ENCODE results near the gene FBH1.

DNA sequence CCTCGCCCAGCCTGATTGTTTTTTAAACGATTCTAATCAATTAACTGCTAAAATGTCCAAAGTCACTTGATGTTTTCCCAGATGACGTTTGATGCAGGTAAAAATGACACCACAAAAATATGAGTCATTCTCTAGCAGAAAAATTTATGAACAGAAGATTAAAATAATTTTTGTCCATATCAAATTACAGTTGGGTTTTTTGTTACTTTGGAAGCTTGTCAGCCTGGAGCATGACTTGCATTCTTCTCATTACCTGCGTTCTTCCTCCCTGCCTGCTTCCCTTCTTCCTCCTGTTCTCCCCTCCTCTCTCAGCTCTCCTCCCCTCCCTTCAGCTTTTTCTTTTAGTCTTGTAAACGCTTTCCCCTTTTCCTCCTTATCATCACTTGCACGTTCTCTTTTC, 68.6 kb downstream of the FBH1 start:
- TF ChIP-seq, protein P1, sequence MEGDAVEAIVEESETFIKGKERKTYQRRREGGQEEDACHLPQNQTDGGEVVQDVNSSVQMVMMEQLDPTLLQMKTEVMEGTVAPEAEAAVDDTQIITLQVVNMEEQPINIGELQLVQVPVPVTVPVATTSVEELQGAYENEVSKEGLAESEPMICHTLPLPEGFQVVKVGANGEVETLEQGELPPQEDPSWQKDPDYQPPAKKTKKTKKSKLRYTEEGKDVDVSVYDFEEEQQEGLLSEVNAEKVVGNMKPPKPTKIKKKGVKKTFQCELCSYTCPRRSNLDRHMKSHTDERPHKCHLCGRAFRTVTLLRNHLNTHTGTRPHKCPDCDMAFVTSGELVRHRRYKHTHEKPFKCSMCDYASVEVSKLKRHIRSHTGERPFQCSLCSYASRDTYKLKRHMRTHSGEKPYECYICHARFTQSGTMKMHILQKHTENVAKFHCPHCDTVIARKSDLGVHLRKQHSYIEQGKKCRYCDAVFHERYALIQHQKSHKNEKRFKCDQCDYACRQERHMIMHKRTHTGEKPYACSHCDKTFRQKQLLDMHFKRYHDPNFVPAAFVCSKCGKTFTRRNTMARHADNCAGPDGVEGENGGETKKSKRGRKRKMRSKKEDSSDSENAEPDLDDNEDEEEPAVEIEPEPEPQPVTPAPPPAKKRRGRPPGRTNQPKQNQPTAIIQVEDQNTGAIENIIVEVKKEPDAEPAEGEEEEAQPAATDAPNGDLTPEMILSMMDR (conservative IDR thresholded peaks at IDR 0.05; ENCODE audit: low read depth in 2 of 2), result no peak
- TF ChIP-seq POLR2AphosphoS5 (IDR thresholded peaks at IDR 0.05; ENCODE audit: low read depth) (no peak), EZH2 (IDR thresholded peaks at IDR 0.05; ENCODE audit: low read depth, unreplicated experiment) (no peak), EZH2phosphoT487 (IDR thresholded peaks at IDR 0.05; ENCODE audit: unreplicated experiment) (no peak), ZNF331 (CRISPR knock-in tag; IDR thresholded peaks at IDR 0.05; ENCODE audit: low read depth) (no peak), ZNF114 (CRISPR knock-in tag; IDR thresholded peaks at IDR 0.05) (no peak), CREB1 (CRISPR knock-in tag; IDR thresholded peaks at IDR 0.05; ENCODE audit: low read depth) (no peak), NANOG (IDR thresholded peaks at IDR 0.05; ENCODE audit: borderline replicate concordance) (no peak), JUNB (IDR thresholded peaks at IDR 0.05; ENCODE audit: unreplicated experiment) (no peak), STAT1 (IDR thresholded peaks at IDR 0.05; ENCODE audit: unreplicated experiment) (no peak)
- TF ChIP-seq, protein P2, sequence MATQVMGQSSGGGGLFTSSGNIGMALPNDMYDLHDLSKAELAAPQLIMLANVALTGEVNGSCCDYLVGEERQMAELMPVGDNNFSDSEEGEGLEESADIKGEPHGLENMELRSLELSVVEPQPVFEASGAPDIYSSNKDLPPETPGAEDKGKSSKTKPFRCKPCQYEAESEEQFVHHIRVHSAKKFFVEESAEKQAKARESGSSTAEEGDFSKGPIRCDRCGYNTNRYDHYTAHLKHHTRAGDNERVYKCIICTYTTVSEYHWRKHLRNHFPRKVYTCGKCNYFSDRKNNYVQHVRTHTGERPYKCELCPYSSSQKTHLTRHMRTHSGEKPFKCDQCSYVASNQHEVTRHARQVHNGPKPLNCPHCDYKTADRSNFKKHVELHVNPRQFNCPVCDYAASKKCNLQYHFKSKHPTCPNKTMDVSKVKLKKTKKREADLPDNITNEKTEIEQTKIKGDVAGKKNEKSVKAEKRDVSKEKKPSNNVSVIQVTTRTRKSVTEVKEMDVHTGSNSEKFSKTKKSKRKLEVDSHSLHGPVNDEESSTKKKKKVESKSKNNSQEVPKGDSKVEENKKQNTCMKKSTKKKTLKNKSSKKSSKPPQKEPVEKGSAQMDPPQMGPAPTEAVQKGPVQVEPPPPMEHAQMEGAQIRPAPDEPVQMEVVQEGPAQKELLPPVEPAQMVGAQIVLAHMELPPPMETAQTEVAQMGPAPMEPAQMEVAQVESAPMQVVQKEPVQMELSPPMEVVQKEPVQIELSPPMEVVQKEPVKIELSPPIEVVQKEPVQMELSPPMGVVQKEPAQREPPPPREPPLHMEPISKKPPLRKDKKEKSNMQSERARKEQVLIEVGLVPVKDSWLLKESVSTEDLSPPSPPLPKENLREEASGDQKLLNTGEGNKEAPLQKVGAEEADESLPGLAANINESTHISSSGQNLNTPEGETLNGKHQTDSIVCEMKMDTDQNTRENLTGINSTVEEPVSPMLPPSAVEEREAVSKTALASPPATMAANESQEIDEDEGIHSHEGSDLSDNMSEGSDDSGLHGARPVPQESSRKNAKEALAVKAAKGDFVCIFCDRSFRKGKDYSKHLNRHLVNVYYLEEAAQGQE (IDR thresholded peaks at IDR 0.05; ENCODE audit: unreplicated experiment), result no peak
- TF ChIP-seq, protein P3, sequence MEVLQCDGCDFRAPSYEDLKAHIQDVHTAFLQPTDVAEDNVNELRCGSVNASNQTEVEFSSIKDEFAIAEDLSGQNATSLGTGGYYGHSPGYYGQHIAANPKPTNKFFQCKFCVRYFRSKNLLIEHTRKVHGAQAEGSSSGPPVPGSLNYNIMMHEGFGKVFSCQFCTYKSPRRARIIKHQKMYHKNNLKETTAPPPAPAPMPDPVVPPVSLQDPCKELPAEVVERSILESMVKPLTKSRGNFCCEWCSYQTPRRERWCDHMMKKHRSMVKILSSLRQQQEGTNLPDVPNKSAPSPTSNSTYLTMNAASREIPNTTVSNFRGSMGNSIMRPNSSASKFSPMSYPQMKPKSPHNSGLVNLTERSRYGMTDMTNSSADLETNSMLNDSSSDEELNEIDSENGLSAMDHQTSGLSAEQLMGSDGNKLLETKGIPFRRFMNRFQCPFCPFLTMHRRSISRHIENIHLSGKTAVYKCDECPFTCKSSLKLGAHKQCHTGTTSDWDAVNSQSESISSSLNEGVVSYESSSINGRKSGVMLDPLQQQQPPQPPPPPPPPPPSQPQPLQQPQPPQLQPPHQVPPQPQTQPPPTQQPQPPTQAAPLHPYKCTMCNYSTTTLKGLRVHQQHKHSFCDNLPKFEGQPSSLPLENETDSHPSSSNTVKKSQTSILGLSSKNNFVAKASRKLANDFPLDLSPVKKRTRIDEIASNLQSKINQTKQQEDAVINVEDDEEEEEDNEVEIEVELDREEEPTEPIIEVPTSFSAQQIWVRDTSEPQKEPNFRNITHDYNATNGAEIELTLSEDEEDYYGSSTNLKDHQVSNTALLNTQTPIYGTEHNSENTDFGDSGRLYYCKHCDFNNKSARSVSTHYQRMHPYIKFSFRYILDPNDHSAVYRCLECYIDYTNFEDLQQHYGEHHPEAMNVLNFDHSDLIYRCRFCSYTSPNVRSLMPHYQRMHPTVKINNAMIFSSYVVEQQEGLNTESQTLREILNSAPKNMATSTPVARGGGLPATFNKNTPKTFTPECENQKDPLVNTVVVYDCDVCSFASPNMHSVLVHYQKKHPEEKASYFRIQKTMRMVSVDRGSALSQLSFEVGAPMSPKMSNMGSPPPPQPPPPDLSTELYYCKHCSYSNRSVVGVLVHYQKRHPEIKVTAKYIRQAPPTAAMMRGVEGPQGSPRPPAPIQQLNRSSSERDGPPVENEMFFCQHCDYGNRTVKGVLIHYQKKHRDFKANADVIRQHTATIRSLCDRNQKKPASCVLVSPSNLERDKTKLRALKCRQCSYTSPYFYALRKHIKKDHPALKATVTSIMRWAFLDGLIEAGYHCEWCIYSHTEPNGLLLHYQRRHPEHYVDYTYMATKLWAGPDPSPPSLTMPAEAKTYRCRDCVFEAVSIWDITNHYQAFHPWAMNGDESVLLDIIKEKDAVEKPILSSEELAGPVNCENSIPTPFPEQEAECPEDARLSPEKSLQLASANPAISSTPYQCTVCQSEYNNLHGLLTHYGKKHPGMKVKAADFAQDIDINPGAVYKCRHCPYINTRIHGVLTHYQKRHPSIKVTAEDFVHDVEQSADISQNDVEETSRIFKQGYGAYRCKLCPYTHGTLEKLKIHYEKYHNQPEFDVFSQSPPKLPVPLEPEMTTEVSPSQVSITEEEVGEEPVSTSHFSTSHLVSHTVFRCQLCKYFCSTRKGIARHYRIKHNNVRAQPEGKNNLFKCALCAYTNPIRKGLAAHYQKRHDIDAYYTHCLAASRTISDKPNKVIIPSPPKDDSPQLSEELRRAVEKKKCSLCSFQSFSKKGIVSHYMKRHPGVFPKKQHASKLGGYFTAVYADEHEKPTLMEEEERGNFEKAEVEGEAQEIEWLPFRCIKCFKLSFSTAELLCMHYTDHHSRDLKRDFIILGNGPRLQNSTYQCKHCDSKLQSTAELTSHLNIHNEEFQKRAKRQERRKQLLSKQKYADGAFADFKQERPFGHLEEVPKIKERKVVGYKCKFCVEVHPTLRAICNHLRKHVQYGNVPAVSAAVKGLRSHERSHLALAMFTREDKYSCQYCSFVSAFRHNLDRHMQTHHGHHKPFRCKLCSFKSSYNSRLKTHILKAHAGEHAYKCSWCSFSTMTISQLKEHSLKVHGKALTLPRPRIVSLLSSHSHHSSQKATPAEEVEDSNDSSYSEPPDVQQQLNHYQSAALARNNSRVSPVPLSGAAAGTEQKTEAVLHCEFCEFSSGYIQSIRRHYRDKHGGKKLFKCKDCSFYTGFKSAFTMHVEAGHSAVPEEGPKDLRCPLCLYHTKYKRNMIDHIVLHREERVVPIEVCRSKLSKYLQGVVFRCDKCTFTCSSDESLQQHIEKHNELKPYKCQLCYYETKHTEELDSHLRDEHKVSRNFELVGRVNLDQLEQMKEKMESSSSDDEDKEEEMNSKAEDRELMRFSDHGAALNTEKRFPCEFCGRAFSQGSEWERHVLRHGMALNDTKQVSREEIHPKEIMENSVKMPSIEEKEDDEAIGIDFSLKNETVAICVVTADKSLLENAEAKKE (CRISPR knock-in tag; IDR thresholded peaks at IDR 0.05), result no peak
- TF ChIP-seq, protein P4, sequence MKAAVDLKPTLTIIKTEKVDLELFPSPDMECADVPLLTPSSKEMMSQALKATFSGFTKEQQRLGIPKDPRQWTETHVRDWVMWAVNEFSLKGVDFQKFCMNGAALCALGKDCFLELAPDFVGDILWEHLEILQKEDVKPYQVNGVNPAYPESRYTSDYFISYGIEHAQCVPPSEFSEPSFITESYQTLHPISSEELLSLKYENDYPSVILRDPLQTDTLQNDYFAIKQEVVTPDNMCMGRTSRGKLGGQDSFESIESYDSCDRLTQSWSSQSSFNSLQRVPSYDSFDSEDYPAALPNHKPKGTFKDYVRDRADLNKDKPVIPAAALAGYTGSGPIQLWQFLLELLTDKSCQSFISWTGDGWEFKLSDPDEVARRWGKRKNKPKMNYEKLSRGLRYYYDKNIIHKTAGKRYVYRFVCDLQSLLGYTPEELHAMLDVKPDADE (IDR thresholded peaks at IDR 0.05), result no peak
